Mucosa of stomach (tissue), 1 donor: ENCODE results near the gene SVIL.

Experiments used
- H3K27me3 ChIP-seq: one replicate; pipeline ENCODE4 v1.7.0; 2013; ENCODE audit warnings: mild to moderate bottlenecking, low read length; ENCODE audit not compliant: control insufficient read depth, insufficient read depth
- H3K36me3 ChIP-seq: one replicate; pipeline ENCODE4 v1.7.0; 2013; ENCODE audit warnings: low read length; ENCODE audit not compliant: control insufficient read depth, insufficient read depth
- H3K4me1 ChIP-seq: one replicate; pipeline ENCODE4 v1.7.0; 2013; ENCODE audit warnings: mild to moderate bottlenecking, low read length; ENCODE audit not compliant: control insufficient read depth, insufficient read depth
- H3K4me3 ChIP-seq: one replicate; pipeline ENCODE4 v1.7.0; 2013; ENCODE audit warnings: low read length
- H3K9ac ChIP-seq: one replicate; pipeline ENCODE4 v1.7.0; 2013; ENCODE audit warnings: mild to moderate bottlenecking, low read length, moderate library complexity
- H3K9me3 ChIP-seq: one replicate; pipeline ENCODE4 v1.7.0; 2013; ENCODE audit warnings: mild to moderate bottlenecking, low read length, moderate library complexity; ENCODE audit not compliant: control insufficient read depth
- donor health status: Pancreatic carcinoma.

The SVIL gene

DNA sequence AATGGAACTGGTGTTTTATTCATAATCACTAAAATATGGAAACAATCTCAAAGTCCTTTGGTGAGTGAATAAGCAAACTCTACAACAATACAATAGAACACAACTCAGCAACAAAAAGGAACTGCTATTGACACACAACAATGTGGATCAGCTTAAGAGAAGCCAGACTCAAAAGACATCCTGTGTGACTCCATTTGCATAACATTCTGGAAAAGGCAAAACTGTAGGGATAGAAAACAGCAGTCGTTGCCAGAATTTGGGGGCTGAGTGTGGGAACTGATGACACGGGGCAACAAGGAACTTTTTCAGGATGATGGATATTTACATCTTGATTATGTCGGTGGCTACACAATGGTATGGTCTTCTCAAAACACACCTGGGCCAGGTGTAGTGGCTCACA lies 32.4 kb upstream of the SVIL start:
- Histone ChIP-seq H3K4me3 (no peak overlapping the region), H3K9ac (no peak overlapping the region), H3K36me3 (no peaks in the 10 kb centered on the region), H3K27me3 (no peaks in the 10 kb centered on the region), H3K4me1 (peaks cover 8% of the 10 kb centered on the region), H3K9me3 (no peaks in the 10 kb centered on the region)

DNA sequence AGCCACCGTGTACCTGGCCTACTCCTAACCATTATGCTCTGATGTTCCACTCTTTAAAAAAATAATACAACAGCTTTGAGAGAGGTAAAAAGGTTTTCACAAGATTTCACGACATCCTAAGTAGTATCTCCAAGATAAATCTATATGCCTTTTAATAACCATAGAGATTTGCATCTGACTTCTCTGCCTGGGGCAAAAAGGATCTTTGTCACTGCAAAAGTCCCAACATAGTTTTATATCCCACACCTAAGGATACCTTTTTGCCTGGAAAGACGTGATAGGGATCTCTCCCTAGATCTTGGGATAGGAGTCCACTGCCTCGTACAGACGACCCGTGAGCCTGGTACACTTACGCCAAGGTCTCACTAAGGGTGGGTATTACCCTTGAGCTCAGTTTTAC lies 31.4 kb upstream of the SVIL start:
- no peaks in the 10 kb centered on the region for H3K36me3 ChIP-seq
- H3K9ac ChIP-seq: no peak overlapping the region
- no peaks in the 10 kb centered on the region for H3K27me3 ChIP-seq
- H3K4me1 ChIP-seq: peaks cover 13% of the 10 kb centered on the region
- no peaks in the 10 kb centered on the region for H3K9me3 ChIP-seq
- H3K4me3 ChIP-seq: no peak overlapping the region

GRCh38 chr10:29663718-29664117 lies 28.9 kb upstream of the SVIL start:
- Histone ChIP-seq H3K9me3 (no peaks in the 10 kb centered on the region), H3K4me1 (peaks cover 30% of the 10 kb centered on the region), H3K36me3 (no peaks in the 10 kb centered on the region), H3K4me3 (no peak overlapping the region), H3K9ac (no peak overlapping the region), H3K27me3 (no peaks in the 10 kb centered on the region)

DNA sequence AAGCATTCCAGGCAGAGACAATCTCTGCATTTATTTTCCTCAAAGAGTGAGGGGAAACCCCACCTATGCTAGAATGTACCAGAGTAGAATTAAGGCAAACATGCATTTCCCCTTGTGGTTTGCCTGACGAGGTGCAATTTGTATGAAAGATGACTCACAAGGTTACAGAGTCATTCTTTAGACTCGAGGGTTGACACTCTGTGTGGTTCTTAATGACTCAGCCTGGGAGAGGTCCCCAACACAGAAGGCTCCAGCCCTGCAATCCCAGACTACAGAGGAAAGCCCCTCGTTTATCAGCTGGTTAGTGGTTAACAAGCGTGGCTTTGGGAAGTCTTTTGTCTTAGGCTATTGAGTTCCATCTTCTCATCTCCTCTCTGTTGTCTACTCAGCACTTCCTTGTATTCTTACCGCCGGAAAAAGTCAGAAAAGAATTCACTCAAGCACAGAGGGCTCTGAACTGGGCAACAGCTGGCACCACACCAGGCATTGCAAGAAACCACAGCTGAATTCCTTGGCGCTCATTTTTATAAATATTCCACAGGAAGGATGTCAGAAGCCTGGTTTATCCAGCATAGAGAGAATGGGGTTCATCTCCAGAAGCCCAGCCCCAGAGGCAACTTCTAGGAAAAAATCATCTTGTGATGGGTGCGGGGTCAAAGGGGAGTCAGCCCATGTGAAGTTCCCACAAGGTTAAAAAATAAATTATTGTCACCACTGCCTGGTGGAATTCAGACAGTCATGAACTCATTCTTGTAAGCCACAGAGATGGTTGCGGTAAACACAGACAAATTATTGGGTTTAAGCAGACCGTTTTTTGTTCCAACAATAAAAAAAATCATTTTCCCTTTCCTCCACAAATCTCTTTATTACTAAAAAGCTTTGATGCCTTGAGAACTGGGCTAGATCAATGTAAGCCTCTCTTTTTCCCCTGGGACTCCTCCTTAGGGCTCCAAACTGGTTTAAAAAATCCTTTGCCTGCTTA lies 24.5 kb upstream of the SVIL start:
- Histone ChIP-seq H3K9ac (no peak overlapping the region), H3K4me3 (no peak overlapping the region), H3K36me3 (no peaks in the 10 kb centered on the region), H3K4me1 (peaks cover 39% of the 10 kb centered on the region), H3K9me3 (no peaks in the 10 kb centered on the region), H3K27me3 (no peaks in the 10 kb centered on the region)

DNA sequence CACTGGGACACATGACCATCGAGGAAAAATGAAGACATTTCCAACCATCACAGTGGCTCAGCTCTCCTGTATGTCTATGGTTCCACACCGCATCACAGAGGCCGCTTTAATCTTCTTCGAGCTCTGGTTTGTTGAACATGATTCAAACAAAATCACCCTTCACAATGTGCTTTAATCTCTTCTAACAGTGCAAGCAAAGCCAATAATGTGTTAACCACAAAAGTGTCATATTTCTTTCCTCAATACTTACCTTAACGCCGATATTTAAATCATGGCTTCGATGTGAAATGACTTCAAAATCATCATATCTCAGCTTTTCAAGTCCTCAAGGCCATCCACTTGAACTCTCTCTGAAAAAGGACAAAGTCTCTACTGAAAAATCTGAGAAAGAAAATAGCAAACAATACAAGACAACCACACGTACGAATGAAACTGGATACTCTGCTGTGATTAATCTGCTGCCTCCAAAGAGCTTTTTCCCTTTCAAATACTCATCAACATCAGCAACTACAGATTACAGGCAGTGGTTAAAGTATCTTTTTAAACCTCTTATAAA lies 23.0 kb upstream of the SVIL start:
- Histone ChIP-seq H3K4me3 (no peak overlapping the region), H3K9ac (no peak overlapping the region), H3K27me3 (no peaks in the 10 kb centered on the region), H3K36me3 (no peaks in the 10 kb centered on the region), H3K4me1 (peaks cover 39% of the 10 kb centered on the region), H3K9me3 (no peaks in the 10 kb centered on the region)

DNA sequence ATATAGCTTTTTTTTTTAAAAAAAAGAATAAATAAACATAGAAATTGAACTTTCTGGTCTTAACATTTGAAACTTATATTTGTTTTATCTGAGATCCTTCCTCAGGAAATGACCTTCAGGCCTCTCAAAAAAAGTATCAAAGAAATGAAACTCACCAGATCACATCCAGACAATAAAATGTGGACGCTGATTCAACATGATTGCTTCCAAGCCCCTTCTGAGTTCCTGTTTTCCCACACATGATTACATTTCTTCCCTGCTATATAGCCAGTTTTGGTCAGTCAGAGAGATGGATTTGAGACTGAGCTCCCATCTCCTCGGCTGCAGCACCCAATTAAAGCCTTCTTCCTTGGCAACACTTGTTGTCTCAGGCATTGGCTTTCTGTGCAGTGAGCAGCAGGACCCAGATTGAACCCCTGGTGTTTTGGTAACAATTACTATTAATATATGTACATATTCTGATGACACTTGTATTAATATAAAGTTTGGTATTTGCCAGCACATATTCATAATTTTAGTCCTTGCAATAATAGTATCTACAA lies 21.8 kb upstream of the SVIL start:
- H3K36me3 ChIP-seq: no peaks in the 10 kb centered on the region
- H3K4me3 ChIP-seq: no peak overlapping the region
- H3K9me3 ChIP-seq: no peaks in the 10 kb centered on the region
- no peak overlapping the region for H3K9ac ChIP-seq
- H3K27me3 ChIP-seq: no peaks in the 10 kb centered on the region
- H3K4me1 ChIP-seq: peaks cover 37% of the 10 kb centered on the region

- no peaks in the 10 kb centered on the region for H3K36me3 ChIP-seq
- no peak overlapping the region for H3K9ac ChIP-seq
- peaks cover 23% of the 10 kb centered on the region for H3K4me1 ChIP-seq
Observed at GRCh38 chr10:29652192-29652591, 17.4 kb upstream of the SVIL start.

DNA sequence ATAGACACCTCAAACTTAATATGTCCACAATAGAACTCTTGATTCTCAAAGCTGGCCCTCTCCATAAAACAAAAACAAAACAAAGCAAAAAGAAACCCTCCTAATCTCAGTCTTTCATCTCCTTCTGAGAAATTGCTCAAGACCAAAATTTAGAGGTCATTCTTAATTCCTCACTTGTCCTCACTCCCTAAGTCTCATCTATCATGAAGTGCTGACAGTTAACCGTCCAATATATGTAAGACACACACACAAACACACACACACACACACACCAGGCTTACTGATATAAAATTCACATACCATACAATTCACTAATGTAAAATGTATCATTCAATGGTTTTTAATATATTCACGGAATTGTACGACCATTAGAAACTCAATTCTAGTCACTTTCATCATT lies 17.0 kb upstream of the SVIL start:
- Histone ChIP-seq H3K4me3 (no peak overlapping the region), H3K27me3 (no peaks in the 10 kb centered on the region), H3K36me3 (no peaks in the 10 kb centered on the region), H3K4me1 (peaks cover 27% of the 10 kb centered on the region), H3K9ac (no peak overlapping the region), H3K9me3 (no peaks in the 10 kb centered on the region)

More at GRCh38 chr10:29652192-29652591, 17.4 kb upstream of the SVIL start:
- H3K4me3 ChIP-seq: no peak overlapping the region
- H3K9me3 ChIP-seq: no peaks in the 10 kb centered on the region
- H3K27me3 ChIP-seq: no peaks in the 10 kb centered on the region

- H3K9me3 ChIP-seq: no peaks in the 10 kb centered on the region
- H3K36me3 ChIP-seq: no peaks in the 10 kb centered on the region
- no peak overlapping the region for H3K9ac ChIP-seq
- H3K27me3 ChIP-seq: no peaks in the 10 kb centered on the region
- no peak overlapping the region for H3K4me3 ChIP-seq
- H3K4me1 ChIP-seq: peaks cover 39% of the 10 kb centered on the region
Observed at GRCh38 chr10:29650552-29650944, 15.8 kb upstream of the SVIL start.

DNA sequence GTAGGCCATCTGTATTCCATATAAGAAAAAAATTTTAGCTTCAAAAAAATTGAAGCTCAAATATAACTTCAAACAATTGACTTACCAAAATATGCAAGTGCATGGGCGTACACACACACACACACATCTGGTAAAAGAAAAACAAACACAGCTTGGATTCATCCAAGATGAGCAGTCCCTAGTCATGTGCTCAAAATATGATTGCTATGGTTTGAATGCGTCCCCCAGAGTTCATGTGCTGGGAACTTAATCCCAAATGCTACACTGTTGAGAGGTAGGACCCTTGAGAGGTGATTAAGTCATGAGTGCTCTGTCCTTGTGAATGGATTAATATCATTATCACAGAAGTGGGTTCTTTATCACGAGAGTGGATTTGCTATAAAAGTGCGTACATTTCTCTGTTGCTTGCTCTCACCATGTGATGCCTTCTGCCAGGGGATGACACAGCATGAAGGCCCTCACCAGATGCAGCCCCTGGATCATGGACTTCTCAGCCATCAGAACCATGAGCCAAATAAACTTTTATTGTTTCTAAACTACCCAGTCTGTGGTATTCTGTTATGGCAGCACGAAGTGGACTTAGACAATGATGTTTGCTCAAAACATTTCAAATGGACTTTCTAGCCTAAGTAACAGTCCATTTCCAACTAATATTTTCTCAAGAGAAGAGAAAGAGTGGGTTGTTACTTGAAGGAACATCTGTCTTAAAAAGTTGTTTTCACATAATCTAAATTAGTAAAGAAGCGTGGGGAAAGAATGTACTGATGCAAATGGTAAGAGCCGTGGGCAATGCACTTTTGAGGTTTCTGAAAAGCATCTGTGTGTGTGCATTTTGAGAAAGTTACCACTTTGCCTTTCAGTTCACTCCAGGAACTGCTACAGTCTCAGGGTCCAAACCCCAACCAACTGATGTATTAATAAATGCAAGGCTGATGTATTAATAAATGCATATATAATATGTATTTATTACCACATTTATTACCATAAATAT lies 15.1 kb upstream of the SVIL start:
- Histone ChIP-seq H3K4me3 (no peak overlapping the region), H3K27me3 (no peaks in the 10 kb centered on the region), H3K9ac (no peak overlapping the region), H3K36me3 (no peaks in the 10 kb centered on the region), H3K4me1 (peaks cover 39% of the 10 kb centered on the region), H3K9me3 (no peaks in the 10 kb centered on the region)

- Histone ChIP-seq H3K9ac (no peak overlapping the region), H3K36me3 (no peaks in the 10 kb centered on the region), H3K9me3 (no peaks in the 10 kb centered on the region), H3K27me3 (no peaks in the 10 kb centered on the region), H3K4me1 (peaks cover 39% of the 10 kb centered on the region), H3K4me3 (no peak overlapping the region)
Observed at GRCh38 chr10:29648983-29649268, 14.2 kb upstream of the SVIL start.
